HepG2 (cell line): ENCODE measurements around the gene SLC1A4. TPM values are rescaled to one million over a fixed set of nuclear protein-coding genes. Genes with fewer than 3 reads are reported as not detected.
A peak's percentile ranks its signal among the peaks of the same experiment; 100 is the strongest.

Source experiments
- ARID5B ChIP-seq: IDR thresholded peaks from 2 replicates; pipeline ENCODE4 v1.4.0; 2020; ENCODE audit warnings: mild to moderate bottlenecking, missing genetic modification reagents
- MEIS2 ChIP-seq: sonication (generic); formaldehyde crosslinking; IDR thresholded peaks from 2 replicates; pipeline ENCODE4 v1.9.0; 2021; ENCODE audit warnings: mild to moderate bottlenecking, missing genetic modification reagents
- SOX5 ChIP-seq: IDR thresholded peaks from 2 replicates; pipeline ENCODE4 v1.6.1; 2016; ENCODE audit warnings: borderline replicate concordance
- SOX6 ChIP-seq, 2 experiments: fragments of 450-650 bp in 1 of 2; sonication (generic) in 1 of 2; formaldehyde crosslinking in 1 of 2; IDR thresholded peaks; 2 replicates each; pipeline versions ENCODE4 v1.4.0 to v1.6.1; 2017 to 2020; ENCODE audit warnings: antibody characterized with exemption in 1 of 2, mild to moderate bottlenecking in 1 of 2, missing genetic modification reagents in 1 of 2
- TAF1 ChIP-seq: sonication (generic); formaldehyde crosslinking; IDR thresholded peaks from 2 replicates; pipeline ENCODE4 v1.4.0; 2020; ENCODE audit warnings: missing genetic modification reagents
- THRA ChIP-seq: sonication (generic); formaldehyde crosslinking; IDR thresholded peaks from 2 replicates; pipeline ENCODE4 v1.4.0; 2020; ENCODE audit warnings: missing genetic modification reagents, borderline replicate concordance
- ZBTB10 ChIP-seq: sonication (generic); formaldehyde crosslinking; IDR thresholded peaks from 2 replicates; pipeline ENCODE4 v1.4.0; 2020; ENCODE audit warnings: missing genetic modification reagents, borderline replicate concordance
- ZBTB37 ChIP-seq: sonication (generic); formaldehyde crosslinking; IDR thresholded peaks from 2 replicates; pipeline ENCODE4 v1.4.0; 2020; ENCODE audit warnings: mild to moderate bottlenecking, missing genetic modification reagents
- ZBTB42 ChIP-seq: sonication (generic); formaldehyde crosslinking; IDR thresholded peaks from 2 replicates; pipeline ENCODE4 v1.5.0; 2020; ENCODE audit warnings: mild to moderate bottlenecking, missing genetic modification reagents
- ZFY ChIP-seq: sonication (generic); formaldehyde crosslinking; IDR thresholded peaks from 2 replicates; pipeline ENCODE4 v1.4.0; 2020; ENCODE audit warnings: missing genetic modification reagents
- ZFYVE20 ChIP-seq: sonication (generic); formaldehyde crosslinking; IDR thresholded peaks from 2 replicates; pipeline ENCODE4 v1.8.0; 2023; ENCODE audit warnings: low read depth, mild to moderate bottlenecking, moderate library complexity, missing genetic modification reagents, borderline replicate concordance
- ZNF678 ChIP-seq: sonication (generic); formaldehyde crosslinking; IDR thresholded peaks from 2 replicates; pipeline ENCODE4 v1.4.0; 2020; ENCODE audit warnings: mild to moderate bottlenecking, missing genetic modification reagents
- ZNF687 ChIP-seq: sonication (generic); formaldehyde crosslinking; IDR thresholded peaks from 2 replicates; pipeline ENCODE4 v1.5.1; 2020; ENCODE audit warnings: mild to moderate bottlenecking, missing genetic modification reagents, moderate library complexity
- polyA plus RNA-seq, 8 experiments: library from polyadenylated mRNA; depleted of rRNA in 3 of 8; stranded (reverse) in 7 of 8; unstranded in 1 of 8; fragments of >200 nt; fragmentation: Illumina TruSeq in 4 of 8; extraction: Trizol in 4 of 8; gene quantifications; 2 replicates each; pipeline versions ENCODE4 v1.2.1 to v1.2.3, GENCODE V29; 2011 to 2016; ENCODE audit warnings: low read depth in 4 of 8, missing spikeins in 1 of 8, mixed read lengths in 1 of 8; ENCODE audit not compliant: insufficient read depth in 1 of 8
- total RNA-seq, 5 experiments: library from RNA; depleted of rRNA; stranded (reverse); fragments of >200 nt; fragmentation: Illumina TruSeq; extraction: Trizol; gene quantifications; 2 replicates each; pipeline ENCODE4 v1.2.3, GENCODE V29; 2016; ENCODE audit warnings: low read depth in 1 of 5

The SLC1A4 gene
- total and polyA plus RNA-seq, 2 of the 13 experiments (the other 11 are each of a cell fraction or from before 2014, with no cell fraction given) = 21.0 to 39.6 TPM

- TF ChIP-seq TAF1 (peak; percentile 70), ZFYVE20 (CRISPR knock-in tag) (peak; percentile 59; the same call in 1 of the 2 replicates), ZBTB10 (peak; percentile 64; the same call in 1 of the 2 replicates), THRA (CRISPR knock-in tag) (peak; percentile 22; the same call in 1 of the 2 replicates), ZBTB42 (CRISPR knock-in tag) (no peak), ZFY (CRISPR knock-in tag) (peak; percentile 67; the same call in 1 of the 2 replicates), SOX6 (IDR thresholded peaks at IDR 0.05) (no peak), SOX6 (CRISPR knock-in tag; IDR thresholded peaks at IDR 0.05) (peak; percentile 42; the same call in 1 of the 2 replicates), MEIS2 (CRISPR knock-in tag) (0 out of 2 replicates have a peak, but pooled peaks have one; percentile 72), ZBTB37 (CRISPR knock-in tag) (no peak), ZNF687 (peak; percentile 88), ZNF678 (CRISPR knock-in tag) (peak; percentile 43; the same call in 1 of the 2 replicates), SOX5 (no peak), ARID5B (CRISPR knock-in tag) (0 out of 2 replicates have a peak, but pooled peaks have one; percentile 19)
Measured at GRCh38 chr2:64989126-64989981, at the start of gene SLC1A4 (continued).
